ENCODE measurements around the gene ZNHIT6.
"Not testable (repeated sequence)": the region's sequence is repeated elsewhere in the genome, so short reads cannot be mapped to it uniquely, and the experiment has no call there.

ZNHIT6 gene

DNA sequence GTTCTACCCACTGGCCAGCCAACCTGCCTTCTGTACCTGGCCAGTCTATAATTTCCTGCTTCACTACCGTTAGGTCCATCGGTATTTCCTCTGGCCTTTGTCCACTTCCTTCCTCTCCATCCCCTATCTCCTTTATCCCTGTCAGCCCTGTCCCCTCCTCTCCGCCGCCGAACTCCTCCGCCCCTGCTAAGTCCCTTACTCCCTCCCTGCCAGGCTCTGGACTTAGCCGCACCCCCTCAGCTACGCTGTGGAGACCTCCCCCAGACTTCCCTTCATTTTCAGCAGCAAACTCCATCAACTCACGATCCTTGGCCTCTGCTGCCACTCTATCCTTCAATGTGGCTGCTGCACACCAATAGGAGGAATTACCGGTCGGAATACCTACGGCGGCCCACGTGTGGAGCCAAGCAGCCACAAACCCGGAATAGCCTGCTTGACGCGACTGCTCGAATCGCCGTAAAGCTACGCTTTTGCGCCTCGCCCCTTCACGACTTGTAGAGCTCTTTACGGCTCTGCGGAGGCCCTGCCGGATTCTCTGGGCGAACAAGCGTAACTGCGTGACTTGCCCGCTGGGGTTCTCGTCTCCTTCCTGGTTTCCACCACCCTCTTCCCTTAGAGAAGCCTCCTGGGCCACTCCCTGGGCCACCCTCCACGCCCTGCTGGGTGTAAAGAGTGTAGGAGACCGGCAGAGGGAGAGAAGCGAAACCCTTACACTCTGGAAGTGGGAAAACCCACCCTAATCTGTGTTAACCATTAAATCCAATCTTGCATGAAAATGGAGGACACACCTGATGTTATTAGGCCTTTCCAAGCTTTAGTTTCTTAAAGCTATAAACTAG, at the start of gene ZNHIT6:
ZNHIT6 (minus strand) TSS at position 444 of the 839 bp plus-strand sequence; CDS start at position 295, 149 bp downstream.
- peak; percentile 91 for DNase-seq

DNA sequence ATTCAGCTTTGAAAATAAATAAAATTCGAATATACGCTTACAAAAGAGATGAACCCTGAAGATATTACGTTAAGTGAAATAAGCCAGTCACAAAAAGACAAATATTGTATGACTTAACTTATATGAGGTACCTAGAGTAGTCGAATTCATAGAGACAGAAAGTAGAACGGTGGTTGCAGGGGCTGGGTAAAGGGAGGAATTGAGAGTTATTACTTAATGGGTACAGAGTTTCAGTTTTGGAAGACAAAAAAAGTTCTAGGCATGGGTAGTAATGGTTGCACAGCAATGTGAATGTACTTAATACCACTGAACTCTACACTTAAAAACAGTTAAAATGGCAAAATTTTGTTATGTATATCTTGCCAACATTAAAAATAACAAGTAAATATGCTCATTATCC, 48.6 kb upstream of the ZNHIT6 start:
- DNase-seq, result no peak

- no peak for DNase-seq
These were observed 39.9 kb upstream of the ZNHIT6 start for GRCh38 chr1:85748120-85748519.

GRCh38 chr1:85746777-85747176, 38.5 kb upstream of the ZNHIT6 start:
- DNase-seq, result no peak

- no peak for DNase-seq
These were observed 35.6 kb upstream of the ZNHIT6 start for GRCh38 chr1:85743814-85744213.

- no peak for DNase-seq
These were observed 26.7 kb upstream of the ZNHIT6 start for GRCh38 chr1:85734931-85735330.

- DNase-seq, result no peak
These were observed 10.6 kb upstream of the ZNHIT6 start for GRCh38 chr1:85718678-85719340.

GRCh38 chr1:85714418-85715114, 6.3 kb upstream of the ZNHIT6 start:
- not testable (repeated sequence) for DNase-seq

DNA sequence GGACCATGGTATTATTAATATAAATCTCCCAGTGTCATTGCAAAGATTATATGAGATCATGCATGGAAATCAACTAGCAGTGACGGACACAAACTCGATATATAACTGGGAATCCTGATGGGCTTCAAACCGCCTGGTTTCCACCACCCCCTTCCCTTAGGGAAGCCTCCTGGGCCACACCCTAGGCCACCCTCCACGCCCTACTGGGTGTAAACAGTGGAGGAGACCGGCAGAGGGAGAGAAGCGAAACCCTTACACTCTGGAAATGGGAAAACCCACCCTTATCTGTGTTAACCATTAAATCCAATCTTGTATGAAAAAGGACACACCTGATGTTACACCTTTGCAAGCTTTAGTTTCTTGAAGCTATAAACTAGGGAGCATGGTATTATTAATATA, 595 bp upstream of the ZNHIT6 start:
- DNase-seq, result no peak

DNA sequence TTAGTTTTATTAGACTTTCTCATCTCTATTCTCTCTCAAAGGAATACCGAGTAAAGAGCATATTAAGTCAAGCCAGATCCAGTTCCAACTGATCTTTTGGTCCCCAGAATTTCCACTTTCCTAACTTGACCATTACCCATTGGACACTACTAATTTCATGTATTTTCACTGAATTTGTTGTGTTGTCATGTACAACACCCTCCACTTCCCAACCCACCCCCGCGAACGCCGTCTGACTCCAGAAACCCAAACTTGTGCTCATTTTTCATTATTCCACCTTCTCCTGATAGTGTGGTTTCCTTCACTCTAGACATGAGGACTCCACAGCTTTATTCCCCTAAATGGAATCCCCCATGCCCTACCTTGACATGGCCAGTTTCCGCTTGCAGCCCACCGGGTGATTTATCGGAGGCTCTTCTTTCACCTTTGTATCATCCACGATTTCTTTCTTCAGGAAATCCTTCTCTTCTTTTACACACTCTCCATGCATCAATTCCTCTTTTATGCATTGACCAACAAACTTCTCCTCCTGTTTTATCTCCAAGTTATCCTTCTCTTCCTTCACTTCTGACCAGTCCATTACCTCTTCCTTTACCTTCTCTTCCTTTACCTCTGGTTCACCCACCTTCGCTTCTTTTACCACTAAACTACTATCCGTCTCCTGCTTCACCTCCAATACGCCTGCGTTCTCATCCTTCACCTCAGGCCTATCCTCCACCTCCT, 805 bp downstream of the ZNHIT6 start:
- no peak for DNase-seq

- DNase-seq, result no peak
These were observed 2.3 kb downstream of the ZNHIT6 start for GRCh38 chr1:85705940-85706339.

DNA sequence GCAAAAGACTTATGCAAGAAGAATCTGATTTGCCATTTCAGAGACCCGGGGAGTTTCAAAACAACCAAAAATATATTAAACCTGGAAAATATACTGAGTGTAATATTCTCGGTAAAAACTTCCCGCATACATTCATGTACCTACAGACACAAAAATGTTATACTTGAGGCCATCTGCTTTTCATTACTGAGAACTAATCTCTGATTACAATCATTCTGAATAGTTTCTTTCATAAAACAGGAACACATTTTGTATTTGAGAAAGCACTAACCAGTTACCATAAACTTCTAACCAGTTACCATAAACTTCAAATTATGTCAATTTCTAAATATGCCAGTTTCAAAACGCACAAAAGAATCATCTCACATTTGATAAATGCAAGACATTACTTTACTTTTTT, 7.8 kb downstream of the ZNHIT6 start:
- DNase-seq, result no peak

GRCh38 chr1:85697895-85698294, 10.3 kb downstream of the ZNHIT6 start:
- DNase-seq, result no peak

DNA sequence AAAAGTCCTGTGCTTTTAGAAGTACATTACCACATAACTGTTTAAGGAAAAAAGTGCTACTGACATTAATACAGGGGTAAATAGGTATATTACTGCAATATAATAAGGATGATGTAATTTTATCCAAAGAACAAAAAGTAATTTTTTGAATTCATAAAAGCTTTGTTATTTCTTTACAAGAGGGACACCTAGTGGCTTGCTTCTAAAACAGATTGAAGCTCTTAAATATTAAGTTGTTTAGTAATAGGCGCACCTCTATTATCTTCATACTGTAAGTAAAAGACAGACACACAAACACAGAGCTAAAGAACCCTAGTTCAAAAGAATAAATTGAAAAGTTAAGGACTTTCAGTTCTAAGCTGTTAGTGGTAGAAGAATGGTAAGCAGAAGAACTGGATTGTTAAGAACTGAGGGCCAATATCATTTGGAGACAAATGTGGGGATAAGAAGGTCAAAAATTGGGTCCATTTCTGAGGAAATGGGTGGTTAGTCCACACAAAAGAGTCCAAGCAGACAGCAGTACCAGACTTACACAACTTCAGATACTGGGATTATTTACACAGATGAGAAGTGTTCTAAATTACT, 15.4 kb downstream of the ZNHIT6 start:
- DNase-seq, result no peak

DNA sequence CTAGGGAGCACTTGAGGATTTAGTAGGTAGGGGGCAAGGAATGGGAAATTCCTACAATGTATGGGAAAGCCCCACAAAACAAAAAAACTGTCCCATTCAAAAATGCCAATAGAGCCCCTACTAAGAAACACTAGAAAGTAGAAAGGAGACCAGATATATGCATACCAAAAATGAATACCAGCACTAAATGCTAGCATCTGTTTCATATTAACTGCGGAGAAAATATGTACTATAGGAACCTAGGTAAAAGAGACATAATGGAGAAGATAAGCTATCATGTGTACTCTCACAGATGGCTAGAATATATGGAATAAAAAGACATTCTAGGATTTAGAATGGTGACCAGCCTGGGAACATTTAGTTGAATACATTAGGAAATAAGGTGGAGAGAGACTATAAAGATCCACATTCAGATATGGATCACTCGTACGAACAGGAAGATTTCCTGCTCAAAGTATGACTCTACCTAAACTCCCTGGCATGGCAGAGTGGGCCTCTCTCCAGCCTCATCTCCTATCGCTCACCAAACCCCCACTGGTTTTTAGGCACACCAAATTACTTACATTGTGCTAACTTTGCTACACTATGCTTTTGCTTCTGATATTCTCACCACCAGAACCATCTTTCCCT, 18.3 kb downstream of the ZNHIT6 start:
- DNase-seq, result no peak

- DNase-seq, result no peak
These were observed 24.8 kb downstream of the ZNHIT6 start for GRCh38 chr1:85683292-85684025.

DNA sequence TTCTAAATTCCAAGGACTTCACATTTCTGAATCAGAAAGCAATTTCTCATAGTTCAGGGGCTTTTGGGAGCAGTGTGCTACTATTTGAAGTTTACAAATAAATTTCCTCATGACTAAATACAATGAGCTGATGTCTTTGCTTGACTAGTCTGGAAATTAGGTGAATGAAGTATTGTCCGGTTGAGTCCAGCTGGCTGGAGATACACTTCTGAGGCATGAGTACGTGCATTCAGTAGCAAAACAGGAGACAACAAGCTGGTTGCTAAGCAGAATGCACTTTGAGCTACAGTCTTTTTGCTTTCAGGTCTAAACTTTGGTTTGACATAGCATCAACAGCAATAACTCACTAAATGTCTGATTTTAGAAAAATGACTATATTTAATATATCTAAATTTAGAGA, 27.1 kb downstream of the ZNHIT6 start:
- DNase-seq, result no peak

DNA sequence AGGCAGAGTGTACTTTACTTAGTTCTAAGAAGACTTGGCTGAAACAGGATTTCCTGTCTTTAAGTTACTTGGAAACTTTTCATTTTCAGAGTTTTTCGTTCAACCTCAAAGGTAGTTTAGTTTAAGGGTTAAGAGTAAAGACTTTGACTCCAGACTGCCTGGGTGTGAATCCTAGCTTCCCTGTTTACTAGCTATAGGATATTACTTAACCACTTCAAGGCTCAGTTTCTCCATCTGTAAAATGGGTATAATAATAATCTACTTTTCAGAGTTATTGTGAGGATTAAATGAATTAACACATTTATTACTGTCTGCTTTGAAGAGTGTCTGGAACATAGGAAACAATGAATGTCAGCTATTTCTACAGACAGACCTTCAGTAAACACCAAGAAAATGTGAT, 30.0 kb downstream of the ZNHIT6 start:
- no peak for DNase-seq

DNA sequence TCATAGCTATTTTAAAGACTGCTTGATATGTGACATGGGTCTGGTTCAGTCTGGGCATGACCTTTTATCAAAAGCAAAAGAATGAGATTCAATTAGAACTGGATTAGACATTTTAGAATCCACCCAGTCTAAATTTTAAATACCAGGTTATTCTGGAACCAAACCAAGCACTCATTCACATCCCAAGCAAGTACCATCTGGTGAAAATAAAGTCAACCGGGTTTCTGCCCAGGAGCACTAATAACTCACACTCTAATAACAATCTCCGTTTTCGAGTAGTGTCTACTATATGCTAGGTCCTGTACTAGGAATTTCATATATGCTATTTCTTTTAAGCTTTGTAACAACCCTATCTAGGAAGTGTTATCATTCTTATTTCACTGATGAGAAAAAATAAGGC, 30.6 kb downstream of the ZNHIT6 start:
- no peak for DNase-seq

DNA sequence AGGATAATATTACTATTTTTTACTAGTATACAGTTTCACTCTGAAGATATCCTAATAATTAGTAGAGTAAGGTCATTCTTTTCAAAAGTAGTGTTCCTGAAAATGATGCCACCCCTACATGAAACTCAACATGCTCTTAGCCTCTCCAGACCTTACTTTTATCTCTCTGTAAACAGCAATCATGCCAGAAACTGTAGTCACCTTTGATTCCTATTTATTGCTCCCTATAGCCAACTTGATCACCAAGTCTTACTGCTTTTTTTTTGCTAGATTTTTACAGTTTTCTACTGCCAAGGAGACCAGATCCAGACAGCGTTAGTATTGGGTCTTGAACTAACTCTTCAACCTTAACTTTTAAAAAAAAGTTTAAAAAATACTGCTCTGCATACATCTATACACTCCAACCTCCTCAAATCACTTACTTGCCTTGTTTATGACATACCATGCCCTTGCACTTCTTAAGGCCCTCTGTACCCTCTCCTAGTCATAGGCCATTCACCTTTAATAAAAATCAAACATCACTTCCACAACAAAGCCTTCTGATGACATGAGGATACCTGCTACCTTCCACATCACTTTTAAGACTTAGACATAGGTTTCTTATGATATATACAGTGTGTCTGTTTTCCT, 36.1 kb downstream of the ZNHIT6 start:
- no peak for DNase-seq

- no peak for DNase-seq
These were observed 42.3 kb downstream of the ZNHIT6 start for GRCh38 chr1:85665932-85666331.

All from CD4-positive, alpha-beta T cell treated with Interleukin-12 subunit alpha and Interleukin-12 subunit beta, for 1 hour (primary cell).